GM13977 (cell line): ENCODE data around the gene PXK.

Source experiments
- DNase-seq: peaks from one replicate; pipeline ENCODE4 v3.0.0; 2012; ENCODE audit warnings: low spot score
- in situ Hi-C: fragments of 300-500 bp; cut with MboI; formaldehyde crosslinking; loops from one replicate; pipeline ENCODE4 v1.12.0; 2022; ENCODE audit warnings: low sequenced_read_pairs, low pct_unique_long_range_greater_than_20kb, mixed read lengths, inconsistent platforms; ENCODE audit not compliant: unreplicated experiment
- TF ChIP-seq, protein P1 (sequence below): IDR thresholded peaks from 2 replicates; pipeline ENCODE4 v1.5.1; 2012; ENCODE audit warnings: mild to moderate bottlenecking, control low read depth; ENCODE audit not compliant: insufficient read depth; ENCODE audit errors: extremely low read depth, missing control alignments

Gene PXK

DNA sequence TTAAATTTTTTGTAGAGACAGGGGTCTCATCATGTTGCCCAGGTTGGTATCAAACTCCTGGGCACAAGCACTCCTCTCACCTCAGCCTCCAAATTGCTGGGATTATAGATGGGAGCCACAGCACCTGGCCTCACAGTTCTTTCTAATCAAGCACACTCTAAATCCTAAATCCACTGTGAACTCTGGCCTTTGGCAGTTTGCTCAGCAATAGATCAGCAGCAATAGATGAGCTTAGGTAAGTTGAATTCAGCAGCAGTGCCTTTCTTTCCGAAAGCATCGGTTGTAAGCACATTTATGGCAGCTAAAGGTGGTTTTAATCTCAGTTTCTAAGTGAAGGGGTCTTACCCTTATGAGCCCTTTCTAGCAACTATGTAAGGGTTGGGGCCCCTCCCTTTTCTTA, 84.4 kb downstream of the PXK start:
- TF ChIP-seq, protein P1, sequence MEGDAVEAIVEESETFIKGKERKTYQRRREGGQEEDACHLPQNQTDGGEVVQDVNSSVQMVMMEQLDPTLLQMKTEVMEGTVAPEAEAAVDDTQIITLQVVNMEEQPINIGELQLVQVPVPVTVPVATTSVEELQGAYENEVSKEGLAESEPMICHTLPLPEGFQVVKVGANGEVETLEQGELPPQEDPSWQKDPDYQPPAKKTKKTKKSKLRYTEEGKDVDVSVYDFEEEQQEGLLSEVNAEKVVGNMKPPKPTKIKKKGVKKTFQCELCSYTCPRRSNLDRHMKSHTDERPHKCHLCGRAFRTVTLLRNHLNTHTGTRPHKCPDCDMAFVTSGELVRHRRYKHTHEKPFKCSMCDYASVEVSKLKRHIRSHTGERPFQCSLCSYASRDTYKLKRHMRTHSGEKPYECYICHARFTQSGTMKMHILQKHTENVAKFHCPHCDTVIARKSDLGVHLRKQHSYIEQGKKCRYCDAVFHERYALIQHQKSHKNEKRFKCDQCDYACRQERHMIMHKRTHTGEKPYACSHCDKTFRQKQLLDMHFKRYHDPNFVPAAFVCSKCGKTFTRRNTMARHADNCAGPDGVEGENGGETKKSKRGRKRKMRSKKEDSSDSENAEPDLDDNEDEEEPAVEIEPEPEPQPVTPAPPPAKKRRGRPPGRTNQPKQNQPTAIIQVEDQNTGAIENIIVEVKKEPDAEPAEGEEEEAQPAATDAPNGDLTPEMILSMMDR = no peak
- no peak for DNase-seq
- in situ Hi-C loops = loop anchor here (10.0 kb wide), 1 partner anchor 82 kb away; the partner anchor contains the start of gene PXK

- DNase-seq = no peak
- in situ Hi-C loops = loop anchor here (10.0 kb wide), 1 partner anchor 83 kb away; the partner anchor contains the start of gene PXK
- TF ChIP-seq, protein P1 = no peak
Observed at GRCh38 chr3:58418227-58418626, 85.5 kb downstream of the PXK start.

- TF ChIP-seq, protein P1 = no peak
- in situ Hi-C loops = loop anchor here (10.0 kb wide), 1 partner anchor 85 kb away; the partner anchor contains the start of gene PXK
- DNase-seq = peak; percentile 28
Observed at GRCh38 chr3:58419780-58420507, 87.3 kb downstream of the PXK start.

GRCh38 chr3:58421004-58421403, 88.3 kb downstream of the PXK start:
- in situ Hi-C loops = no loop called here
- no peak for DNase-seq
- TF ChIP-seq, protein P1 = no peak

GRCh38 chr3:58422756-58423325, 90.1 kb downstream of the PXK start:
- DNase-seq = no peak
- in situ Hi-C loops = no loop called here

DNA sequence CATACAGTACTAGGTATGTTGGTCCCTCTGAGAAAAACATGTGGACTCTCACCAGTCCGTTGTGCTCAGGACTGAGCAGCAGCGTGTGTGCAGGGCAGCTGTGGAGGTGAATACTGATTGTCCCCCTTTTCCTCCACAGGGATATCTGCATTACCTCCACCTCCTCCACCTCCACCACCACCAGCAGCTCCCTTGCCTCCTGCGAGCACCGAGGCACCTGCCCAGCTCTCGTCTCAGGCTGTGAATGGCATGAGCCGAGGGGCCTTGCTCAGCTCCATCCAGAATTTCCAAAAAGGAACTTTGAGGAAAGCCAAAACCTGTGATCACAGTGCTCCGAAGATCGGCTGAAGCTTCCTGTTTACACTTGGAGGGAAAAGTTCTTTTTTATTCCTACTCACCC, 91.9 kb downstream of the PXK start:
- TF ChIP-seq, protein P1 = no peak
- in situ Hi-C loops = no loop called here
- no peak for DNase-seq

More at GRCh38 chr3:58422756-58423325, 90.1 kb downstream of the PXK start:
- TF ChIP-seq, protein P1 = no peak
